Fibroblast of lung (primary cell): ENCODE data around the gene TMEM161A. TPM values are rescaled to one million over a fixed set of nuclear protein-coding genes. Genes with fewer than 3 reads are reported as not detected.

Source experiments
- DNase-seq, 2 donors: peaks; one replicate each; pipeline versions ENCODE4 v3.0.0 to v3.0.0-alpha.2; 2010; ENCODE audit warnings: low read depth in 2 of 2
- H2AFZ ChIP-seq: 2 replicates; pipeline ENCODE4 v1.5.1; 2012; ENCODE audit warnings: low read length, control low read depth, inconsistent platforms
- H3K27ac ChIP-seq: 2 replicates; pipeline ENCODE4 v1.5.1; 2011; ENCODE audit warnings: low read length, control low read depth; ENCODE audit not compliant: insufficient read depth
- H3K27me3 ChIP-seq: 2 replicates; pipeline ENCODE4 v1.5.1; 2011; ENCODE audit warnings: mild to moderate bottlenecking, low read length; ENCODE audit not compliant: control insufficient read depth, insufficient read depth
- H3K36me3 ChIP-seq: 2 replicates; pipeline ENCODE4 v1.5.1; 2011; ENCODE audit warnings: low read length; ENCODE audit not compliant: control insufficient read depth, insufficient read depth
- H3K4me1 ChIP-seq: 2 replicates; pipeline ENCODE4 v1.5.1; 2011; ENCODE audit warnings: low read length; ENCODE audit not compliant: control insufficient read depth, insufficient read depth; ENCODE audit errors: extremely low read depth
- H3K4me2 ChIP-seq: 2 replicates; pipeline ENCODE4 v1.5.1; 2011; ENCODE audit warnings: low read length, control low read depth; ENCODE audit not compliant: insufficient read depth; ENCODE audit errors: extremely low read depth
- H3K4me3 ChIP-seq, 4 experiments: fragments of 200-600 bp in 1 of 4; sonication (generic) in 1 of 4; replicated peaks in 1 of 4; 2 replicates each; pipeline ENCODE4 v1.5.1; 2011 to 2016; ENCODE audit warnings: low read length in 4 of 4, low read depth in 3 of 4, mild to moderate bottlenecking in 3 of 4, control low read depth in 2 of 4, inconsistent platforms in 1 of 4, mixed read lengths in 1 of 4; ENCODE audit not compliant: insufficient read depth in 1 of 4; ENCODE audit errors: control extremely low read depth in 1 of 4
- H3K79me2 ChIP-seq: 2 replicates; pipeline ENCODE4 v1.5.1; 2012; ENCODE audit warnings: mild to moderate bottlenecking, low read length, inconsistent platforms; ENCODE audit not compliant: control insufficient read depth, insufficient read depth
- H3K9ac ChIP-seq: 2 replicates; pipeline ENCODE4 v1.5.1; 2011; ENCODE audit warnings: mild to moderate bottlenecking, low read length, control low read depth; ENCODE audit not compliant: insufficient read depth
- H3K9me3 ChIP-seq: 2 replicates; pipeline ENCODE4 v1.5.1; 2012; ENCODE audit warnings: low read depth, low read length; ENCODE audit not compliant: control insufficient read depth, insufficient read depth
- H4K20me1 ChIP-seq: 2 replicates; pipeline ENCODE4 v1.5.1; 2011; ENCODE audit warnings: low read length; ENCODE audit not compliant: control insufficient read depth, insufficient read depth; ENCODE audit errors: extremely low read depth
- EZH2 ChIP-seq: IDR thresholded peaks from 2 replicates; pipeline ENCODE4 v1.5.1; 2012; ENCODE audit warnings: low read length, control low read depth, mild to moderate bottlenecking; ENCODE audit errors: missing control alignments
- polyA plus RNA-seq, 2 donors: library from polyadenylated mRNA; depleted of rRNA in 1 of 2; stranded (reverse) in 1 of 2; unstranded in 1 of 2; fragments of >200 nt; gene quantifications; 2 replicates each; pipeline ENCODE4 v1.2.1, GENCODE V29; 2011 to 2012; ENCODE audit warnings: missing spikeins in 1 of 2
- total RNA-seq: library from RNA; depleted of rRNA; stranded (reverse); fragments of >200 nt; gene quantifications from 2 replicates; pipeline ENCODE4 v1.2.1, GENCODE V29; 2014
- TF ChIP-seq, protein P1 (sequence below), 2 donors: IDR thresholded peaks in 1 of 2; conservative IDR thresholded peaks in 1 of 2; 1 replicate in 1 of 2; 2 replicates in 1 of 2; pipeline ENCODE4 v1.5.1; 2011 to 2012; ENCODE audit warnings: low read length in 2 of 2, control low read depth in 1 of 2, inconsistent platforms in 1 of 2, low read depth in 1 of 2, mild to moderate bottlenecking in 1 of 2

TMEM161A gene
- total and polyA plus RNA-seq, 2 donors (not counting 1 experiment from before 2014, with no cell fraction given): 9.4 to 23.8 TPM

DNA sequence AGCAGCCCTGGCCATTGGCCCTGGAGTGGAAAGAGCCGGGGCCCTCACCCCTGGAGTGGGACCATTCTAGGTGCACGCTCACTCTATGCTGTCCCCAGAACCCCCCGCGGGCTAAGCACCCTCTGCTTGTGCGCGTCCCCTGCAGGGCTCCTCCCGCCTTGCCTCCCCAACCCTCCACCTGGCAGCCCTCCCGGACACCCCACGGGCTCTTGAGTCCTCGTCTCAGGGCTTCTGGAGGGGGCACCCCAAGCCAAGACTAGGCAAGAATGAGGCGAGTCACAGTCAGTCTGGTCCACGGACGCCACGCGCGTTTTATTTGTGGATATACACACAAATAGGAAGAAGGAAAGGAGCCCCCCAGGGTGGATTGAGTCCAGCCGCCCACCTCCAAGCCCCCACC, 7.0 kb upstream of the TMEM161A start:
- Histone ChIP-seq H3K4me2 (no peak overlapping the region), H3K4me1 (no peaks in the 10 kb centered on the region), H3K9ac (no peak overlapping the region), H3K27ac (no peak overlapping the region), H2AFZ (no peak overlapping the region), H3K36me3 (no peaks in the 10 kb centered on the region), H3K4me3 (no peak overlapping the region), H3K27me3 (no peaks in the 10 kb centered on the region), H4K20me1 (no peaks in the 10 kb centered on the region), H3K79me2 (no peaks in the 10 kb centered on the region), H3K9me3 (no peaks in the 10 kb centered on the region)
- no peak for DNase-seq
- no peak for TF ChIP-seq EZH2
- TF ChIP-seq, protein P1, sequence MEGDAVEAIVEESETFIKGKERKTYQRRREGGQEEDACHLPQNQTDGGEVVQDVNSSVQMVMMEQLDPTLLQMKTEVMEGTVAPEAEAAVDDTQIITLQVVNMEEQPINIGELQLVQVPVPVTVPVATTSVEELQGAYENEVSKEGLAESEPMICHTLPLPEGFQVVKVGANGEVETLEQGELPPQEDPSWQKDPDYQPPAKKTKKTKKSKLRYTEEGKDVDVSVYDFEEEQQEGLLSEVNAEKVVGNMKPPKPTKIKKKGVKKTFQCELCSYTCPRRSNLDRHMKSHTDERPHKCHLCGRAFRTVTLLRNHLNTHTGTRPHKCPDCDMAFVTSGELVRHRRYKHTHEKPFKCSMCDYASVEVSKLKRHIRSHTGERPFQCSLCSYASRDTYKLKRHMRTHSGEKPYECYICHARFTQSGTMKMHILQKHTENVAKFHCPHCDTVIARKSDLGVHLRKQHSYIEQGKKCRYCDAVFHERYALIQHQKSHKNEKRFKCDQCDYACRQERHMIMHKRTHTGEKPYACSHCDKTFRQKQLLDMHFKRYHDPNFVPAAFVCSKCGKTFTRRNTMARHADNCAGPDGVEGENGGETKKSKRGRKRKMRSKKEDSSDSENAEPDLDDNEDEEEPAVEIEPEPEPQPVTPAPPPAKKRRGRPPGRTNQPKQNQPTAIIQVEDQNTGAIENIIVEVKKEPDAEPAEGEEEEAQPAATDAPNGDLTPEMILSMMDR (conservative IDR thresholded peaks at IDR 0.05 in 1 of 2, IDR thresholded peaks at IDR 0.05 in 1 of 2; ENCODE audit: low read depth in 1 of 2, low read length in 2 of 2): no peak

DNA sequence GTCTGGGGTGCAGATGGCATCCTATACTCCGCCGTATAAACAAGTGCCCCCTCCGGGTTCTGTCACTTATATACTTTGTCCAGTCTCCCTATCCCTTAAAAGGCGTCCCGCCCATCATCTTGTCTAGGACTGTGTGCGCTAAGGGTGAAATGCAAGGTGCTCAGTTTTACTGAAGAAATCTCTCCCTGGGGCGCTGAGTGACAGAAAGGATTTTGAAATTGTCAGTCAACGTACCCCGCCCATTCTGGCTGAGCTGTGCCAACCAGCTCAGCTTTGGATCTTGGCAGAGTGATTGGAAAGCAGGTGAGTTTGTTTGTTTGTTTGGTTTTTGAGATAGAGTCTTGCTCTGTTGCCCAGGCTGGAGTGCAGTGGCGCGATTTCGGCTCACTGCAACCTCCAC, 4.1 kb upstream of the TMEM161A start:
- Histone ChIP-seq H4K20me1 (no peaks in the 10 kb centered on the region), H3K4me1 (peaks cover 2% of the 10 kb centered on the region), H3K79me2 (no peaks in the 10 kb centered on the region), H3K4me3 (no peak overlapping the region), H2AFZ (no peak overlapping the region), H3K27ac (no peak overlapping the region), H3K9me3 (no peaks in the 10 kb centered on the region), H3K9ac (no peak overlapping the region), H3K4me2 (no peak overlapping the region), H3K27me3 (no peaks in the 10 kb centered on the region), H3K36me3 (no peaks in the 10 kb centered on the region)
- TF ChIP-seq EZH2: no peak
- TF ChIP-seq, protein P1 (conservative IDR thresholded peaks at IDR 0.05 in 1 of 2, IDR thresholded peaks at IDR 0.05 in 1 of 2; ENCODE audit: low read depth in 1 of 2, low read length in 2 of 2): no peak
- no peak for DNase-seq

DNA sequence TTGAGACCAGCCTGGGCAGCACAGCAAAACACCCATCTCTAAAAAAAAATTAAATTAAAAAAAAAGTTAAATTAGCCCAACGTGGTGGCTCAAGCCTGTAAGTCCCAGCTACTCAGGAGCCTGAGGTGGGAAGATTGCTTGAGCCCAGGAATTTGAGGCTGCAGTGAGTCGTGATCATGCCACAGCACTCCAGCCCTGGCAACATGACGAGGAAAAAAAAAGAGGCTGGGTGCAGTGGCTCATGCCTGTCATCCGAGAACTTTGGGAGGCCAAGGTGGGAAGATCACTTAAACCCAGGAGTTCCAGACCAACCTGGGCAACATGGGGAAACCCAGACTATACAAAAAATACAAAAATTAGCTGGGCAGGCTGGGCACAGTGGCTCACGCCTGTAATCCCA, 2.2 kb upstream of the TMEM161A start:
- no peaks in the 10 kb centered on the region for H3K9me3 ChIP-seq
- no peak overlapping the region for H2AFZ ChIP-seq
- no peak overlapping the region for H3K27ac ChIP-seq
- H3K4me2 ChIP-seq: no peak overlapping the region
- H3K79me2 ChIP-seq: no peaks in the 10 kb centered on the region
- H3K9ac ChIP-seq: no peak overlapping the region
- no peaks in the 10 kb centered on the region for H3K27me3 ChIP-seq
- no peaks in the 10 kb centered on the region for H4K20me1 ChIP-seq
- H3K4me1 ChIP-seq: peaks cover 2% of the 10 kb centered on the region
- H3K36me3 ChIP-seq: no peaks in the 10 kb centered on the region
- peak in 1 of 2 donors; percentile 59 for DNase-seq
- no peak for TF ChIP-seq EZH2
- TF ChIP-seq, protein P1 (conservative IDR thresholded peaks at IDR 0.05 in 1 of 2, IDR thresholded peaks at IDR 0.05 in 1 of 2; ENCODE audit: low read depth in 1 of 2, low read length in 2 of 2): no peak
- no peak overlapping the region for H3K4me3 ChIP-seq
